ENCODE measurements around the gene LYPD4.
"Not testable (repeated sequence)": the region's sequence is repeated elsewhere in the genome, so short reads cannot be mapped to it uniquely, and the experiment has no call there.

LYPD4 gene, protein sequence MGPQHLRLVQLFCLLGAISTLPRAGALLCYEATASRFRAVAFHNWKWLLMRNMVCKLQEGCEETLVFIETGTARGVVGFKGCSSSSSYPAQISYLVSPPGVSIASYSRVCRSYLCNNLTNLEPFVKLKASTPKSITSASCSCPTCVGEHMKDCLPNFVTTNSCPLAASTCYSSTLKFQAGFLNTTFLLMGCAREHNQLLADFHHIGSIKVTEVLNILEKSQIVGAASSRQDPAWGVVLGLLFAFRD

GRCh38 chr19:41844601-41845000 is at the start of gene LYPD4:
TSS of gene LYPD4 (minus strand) at chr19:41844683. CDS start at chr19:41839285, 5,398 bp downstream.
- no peak for DNase-seq (ENCODE audit: low read depth)

GRCh38 chr19:41893899-41894298 is 49.4 kb upstream of the LYPD4 start:
- DNase-seq (ENCODE audit: low read depth), result no peak

DNA sequence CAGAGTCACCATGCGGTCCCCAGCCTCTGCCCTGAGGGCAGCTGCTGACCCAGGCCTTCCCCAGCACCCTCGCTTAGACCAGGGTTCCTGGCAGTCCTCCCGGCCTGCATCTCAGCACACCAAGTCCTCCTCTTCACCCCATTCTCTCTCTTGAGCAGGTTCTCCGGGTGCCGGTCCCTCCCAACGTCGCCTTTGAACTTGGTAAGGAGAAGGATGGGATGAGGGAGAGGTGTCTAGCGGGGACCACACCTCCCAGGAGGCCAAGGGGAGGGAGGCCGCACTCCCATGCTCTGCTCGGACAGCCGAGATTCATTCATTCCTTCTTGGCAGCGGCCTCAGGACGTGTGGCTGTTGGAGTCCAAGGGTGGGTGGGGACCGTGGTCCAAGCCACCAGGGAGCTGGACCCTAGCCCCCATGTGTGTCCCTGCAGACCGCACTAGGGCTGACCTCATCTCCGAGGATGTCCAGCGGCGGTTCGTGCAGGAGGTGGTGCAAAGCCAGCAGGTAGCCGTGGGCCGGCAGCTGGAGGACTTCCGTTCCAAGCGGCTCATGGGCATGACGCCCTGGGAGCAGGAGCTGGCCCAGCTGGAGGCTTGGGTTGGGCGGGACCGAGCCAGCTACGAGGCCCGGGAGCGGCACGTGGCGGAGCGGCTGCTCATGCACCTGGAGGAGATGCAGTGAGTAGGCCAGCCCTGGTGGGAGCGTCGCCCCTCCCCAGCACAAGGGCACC is 47.9 kb upstream of the LYPD4 start:
- no peak for DNase-seq (ENCODE audit: low read depth)

DNA sequence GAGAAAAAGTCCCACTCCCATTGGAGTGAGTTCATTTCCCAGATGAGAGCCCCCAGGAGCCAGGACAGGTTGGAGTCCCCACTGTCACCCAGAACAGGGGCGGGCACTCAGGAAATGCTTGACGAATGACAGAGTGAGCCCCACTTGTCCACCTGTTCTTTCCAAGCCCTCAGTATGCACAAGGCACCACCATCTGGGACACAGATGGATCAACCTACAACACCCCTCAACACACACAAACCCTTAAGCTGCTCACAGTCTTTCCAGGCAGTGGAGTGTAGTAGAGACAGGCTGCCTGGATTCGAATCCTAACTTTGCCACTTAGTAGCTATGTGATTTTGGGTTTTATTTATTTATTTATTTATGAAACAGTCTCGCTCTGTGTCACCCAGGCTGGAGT is 46.5 kb upstream of the LYPD4 start:
- DNase-seq (ENCODE audit: low read depth), result no peak

GRCh38 chr19:41889896-41890295 is 45.4 kb upstream of the LYPD4 start:
- DNase-seq (ENCODE audit: low read depth), result no peak

- DNase-seq (ENCODE audit: low read depth), result no peak
These were observed 44.4 kb upstream of the LYPD4 start for GRCh38 chr19:41888926-41889325.

- peak; percentile 83 for DNase-seq (ENCODE audit: low read depth)
These were observed 43.4 kb upstream of the LYPD4 start for GRCh38 chr19:41887711-41888382.

DNA sequence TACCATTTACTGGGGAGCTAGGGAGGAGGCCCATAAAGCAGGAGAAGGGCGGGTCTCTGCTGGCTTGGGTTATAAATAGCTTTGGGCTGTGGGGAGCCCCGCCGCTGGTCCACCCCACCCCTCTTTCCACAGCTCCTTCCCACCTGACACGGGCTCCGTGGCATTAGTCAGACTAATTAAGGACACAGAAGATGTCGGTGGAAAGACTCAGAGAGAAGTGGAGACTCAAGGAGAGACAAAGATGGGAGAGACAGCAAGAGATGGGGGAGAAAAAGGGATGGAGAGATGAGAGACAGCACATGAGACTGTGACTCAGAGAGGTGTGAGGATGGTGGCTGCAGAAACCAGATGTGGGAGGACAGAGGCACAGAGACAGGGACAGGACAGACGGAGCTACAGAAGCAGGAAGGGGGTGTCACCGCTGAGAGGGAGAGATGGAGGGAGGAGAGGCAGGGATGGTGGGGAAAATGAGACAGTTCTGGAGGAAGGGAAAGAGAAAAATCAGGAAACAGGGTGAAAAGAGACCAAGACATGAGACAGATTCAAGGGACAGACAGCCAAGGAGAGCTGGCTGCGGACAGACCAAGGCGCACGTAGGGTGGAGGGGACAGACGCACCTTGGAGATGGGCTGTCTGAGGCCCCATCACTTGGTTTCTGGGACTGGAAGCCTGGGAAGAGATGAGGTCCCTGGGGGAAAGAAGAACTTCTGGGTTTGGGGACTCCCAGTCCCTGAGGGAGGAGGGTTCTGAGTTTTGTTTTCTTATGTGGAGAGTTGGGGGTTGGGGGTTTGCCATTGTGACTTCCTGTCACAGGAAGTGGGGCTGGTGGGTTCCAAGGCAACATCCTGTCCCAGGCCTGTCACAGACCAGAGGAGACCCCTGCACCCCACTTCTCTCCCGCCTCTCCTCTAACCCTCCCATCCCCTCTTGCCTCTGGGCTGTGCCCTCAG is 42.6 kb upstream of the LYPD4 start:
- DNase-seq (ENCODE audit: low read depth), result peak; percentile 50

- peak; percentile 80 for DNase-seq (ENCODE audit: low read depth)
These were observed 39.6 kb upstream of the LYPD4 start for GRCh38 chr19:41883821-41884733.

DNA sequence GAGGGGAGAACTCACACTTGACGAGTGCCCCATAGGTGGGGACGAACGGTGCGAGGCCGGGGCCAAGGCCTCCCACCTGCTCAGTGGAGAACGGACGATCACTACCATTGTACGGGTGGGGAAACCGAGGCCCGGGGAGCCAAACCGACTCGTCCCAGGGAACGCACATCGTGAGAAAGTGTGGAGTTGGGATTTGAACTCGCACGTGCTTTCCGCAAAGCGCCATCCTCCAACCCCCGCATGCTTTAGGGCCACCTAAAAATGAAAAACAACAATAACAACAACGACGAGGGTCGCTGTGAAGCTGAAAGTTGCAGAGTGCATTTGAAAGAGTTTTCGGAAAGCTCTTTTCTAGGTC is 39.0 kb upstream of the LYPD4 start:
- no peak for DNase-seq (ENCODE audit: low read depth)

DNA sequence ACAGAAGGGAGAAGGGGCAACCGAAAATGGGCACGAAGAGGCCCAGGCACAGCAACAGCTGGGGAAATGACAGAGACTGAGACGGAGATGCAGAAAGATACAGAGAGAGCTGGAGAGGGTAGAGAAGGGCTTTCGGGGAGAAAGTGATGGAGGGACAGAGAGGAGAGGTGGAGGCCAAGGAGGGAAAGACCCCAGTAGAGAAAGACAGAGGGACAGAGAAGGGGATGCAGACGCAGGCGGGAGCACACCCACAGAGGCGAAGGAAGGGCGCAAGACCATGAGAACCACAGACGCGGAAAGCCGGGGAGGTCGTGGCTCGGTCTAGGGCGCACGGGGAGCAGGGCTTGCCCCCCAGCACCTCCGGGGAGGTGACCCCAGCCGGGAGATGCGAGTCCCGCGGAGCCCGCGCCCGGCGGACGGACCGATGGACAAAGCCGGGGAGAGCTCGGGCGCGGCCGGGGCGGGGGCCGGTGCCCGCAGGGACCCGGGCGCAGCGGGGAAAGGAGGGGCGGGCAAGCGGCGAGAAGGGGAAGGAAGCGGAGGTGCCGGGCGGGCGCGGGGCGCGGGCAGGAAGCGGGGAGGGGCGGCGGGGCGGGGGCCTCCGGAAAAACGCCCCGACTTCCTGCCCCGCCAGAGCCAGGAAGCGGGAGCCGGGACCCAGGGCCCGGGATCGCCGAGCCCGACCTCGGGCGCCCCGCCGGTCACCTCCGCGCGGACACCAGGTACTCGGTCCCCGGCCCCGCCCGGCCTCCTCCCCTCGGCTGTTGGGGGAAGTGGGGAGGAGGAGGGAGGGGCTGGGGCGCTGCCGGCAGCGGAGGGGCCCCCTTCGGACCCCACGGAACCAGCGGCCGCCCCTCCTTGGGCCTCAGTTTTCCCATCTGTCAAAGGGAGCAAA is 38.3 kb upstream of the LYPD4 start, which contains the start of gene ARHGEF1:
Gene ARHGEF1 (plus strand): TSS at position 617 of the 895 bp plus-strand sequence. CDS start 4,899 bp downstream, outside the sequence.
- peak; percentile 53 for DNase-seq (ENCODE audit: low read depth)

- no peak for DNase-seq (ENCODE audit: low read depth)
These were observed 35.8 kb upstream of the LYPD4 start for GRCh38 chr19:41880329-41880708.

- no peak for DNase-seq (ENCODE audit: low read depth)
These were observed 35.3 kb upstream of the LYPD4 start for GRCh38 chr19:41879670-41880328.

- DNase-seq (ENCODE audit: low read depth), result no peak
These were observed 34.6 kb upstream of the LYPD4 start for GRCh38 chr19:41879080-41879479.

- DNase-seq (ENCODE audit: low read depth), result no peak
These were observed 33.7 kb upstream of the LYPD4 start for GRCh38 chr19:41877916-41878905.

DNA sequence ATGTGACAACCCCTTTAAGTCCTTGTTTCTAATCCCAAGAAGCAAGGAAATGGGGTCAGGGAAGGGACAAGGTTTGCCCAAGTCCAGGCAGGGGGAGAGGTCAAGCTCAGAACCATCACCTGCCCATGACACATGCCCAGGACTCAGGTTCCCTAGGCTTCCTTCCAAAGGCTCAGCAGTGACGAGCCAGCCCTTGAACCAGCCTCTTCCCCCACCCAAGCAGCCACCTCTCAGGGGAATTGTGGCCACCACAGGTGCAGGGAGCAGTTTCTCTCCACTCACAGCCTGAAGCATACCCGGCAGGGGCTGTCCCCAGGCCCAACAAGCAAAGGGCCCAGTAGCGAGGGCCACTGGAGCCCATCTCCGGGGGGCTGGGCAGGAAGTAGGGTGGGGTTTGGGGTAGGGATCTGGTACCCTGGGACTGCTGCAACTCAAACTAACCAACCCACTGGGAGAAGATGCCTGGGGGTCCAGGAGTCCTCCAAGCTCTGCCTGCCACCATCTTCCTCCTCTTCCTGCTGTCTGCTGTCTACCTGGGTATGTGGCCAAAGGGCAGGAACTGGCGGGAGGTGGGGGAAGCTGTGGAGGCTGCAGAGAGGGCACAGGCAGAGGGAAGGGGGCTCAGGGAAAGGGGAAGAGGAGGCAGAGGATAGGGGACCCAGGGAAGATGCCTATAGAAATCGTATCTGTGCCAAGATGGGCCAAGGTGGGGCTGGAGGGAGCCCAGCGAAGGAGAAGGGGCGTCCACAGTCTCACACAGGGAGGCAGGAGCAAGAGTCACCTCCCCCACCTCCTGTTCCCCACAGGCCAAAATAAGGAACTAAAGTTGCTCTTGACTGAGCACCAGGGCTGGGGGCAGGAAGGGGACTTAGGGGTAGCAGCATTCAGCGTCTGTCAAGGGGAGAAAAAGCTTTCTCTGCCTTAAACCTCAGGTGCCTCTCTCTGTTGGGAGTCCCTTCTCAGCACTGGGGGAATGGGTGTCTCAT is 32.7 kb upstream of the LYPD4 start, which contains the start of gene CD79A:
Gene CD79A (plus strand): TSS at position 433 of the 986 bp plus-strand sequence. CDS start 26 bp downstream, at position 459.
- DNase-seq (ENCODE audit: low read depth), result no peak

DNA sequence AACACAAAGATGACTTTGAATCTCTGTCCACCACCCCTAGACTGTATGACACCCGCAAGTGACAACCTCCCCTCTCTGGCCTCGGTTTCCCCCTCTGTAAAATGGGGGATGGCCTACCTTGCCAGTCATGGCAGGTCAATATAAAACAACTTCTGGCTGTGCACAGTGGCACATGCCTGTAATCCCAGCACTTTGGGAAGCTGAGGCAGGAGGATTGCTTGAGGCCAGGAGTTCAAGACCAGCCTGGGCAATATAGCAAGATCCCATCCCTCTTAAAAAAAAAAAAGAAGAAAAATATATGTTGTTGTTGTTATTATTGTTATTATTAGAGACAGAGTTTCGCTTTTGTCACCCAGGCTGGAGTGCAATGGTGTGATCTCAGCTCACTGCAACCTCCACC is 31.5 kb upstream of the LYPD4 start:
- DNase-seq (ENCODE audit: low read depth), result not testable (repeated sequence)

Data from activated T-cell treated with anti-CD3 and anti-CD28 coated beads for 1 hour (primary cell).